ENCODE results near the gene CERKL.
A peak's percentile ranks its signal among the peaks of the same experiment; 100 is the strongest.

Gene CERKL

DNA sequence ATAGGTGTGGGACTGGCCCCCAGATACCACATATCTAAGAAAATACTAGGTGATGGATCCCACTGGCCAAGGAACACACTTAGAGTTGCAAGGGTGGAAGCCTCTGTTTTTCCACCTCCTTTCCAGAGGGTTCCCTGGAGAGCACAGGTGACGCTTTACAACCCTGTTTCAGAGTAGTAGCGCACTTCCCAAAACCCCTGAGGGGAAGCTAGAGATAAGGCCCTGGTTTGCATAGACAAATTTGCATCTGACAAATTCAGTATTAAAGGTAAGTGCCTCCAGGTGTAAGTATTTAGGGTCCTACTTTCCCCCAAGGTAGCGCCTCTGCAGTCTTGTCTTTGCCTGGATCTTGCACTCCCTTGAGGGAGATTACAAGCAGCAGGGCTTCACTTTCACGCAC is 474 bp upstream of the CERKL start:
- Mint-ChIP-seq H3K36me3 (no peaks in the 10 kb centered on the region), H3K27ac (no peak overlapping the region)
- no peak for ATAC-seq

GRCh38 chr2:181655519-181655918 is 1.4 kb downstream of the CERKL start:
- no peak for DNase-seq (ENCODE audit: low spot score in 2 of 2)
- Mint-ChIP-seq H3K9me3 (no peaks in the 10 kb centered on the region), H3K4me3 (no peak overlapping the region), H3K4me1 (peaks cover 5% of the 10 kb centered on the region), H3K27ac (no peak overlapping the region), H3K36me3 (no peaks in the 10 kb centered on the region)
- no peak for ATAC-seq

More for the DNA sequence above, 474 bp upstream of the CERKL start:
- peaks cover 5% of the 10 kb centered on the region for H3K4me1 Mint-ChIP-seq
- no peaks in the 10 kb centered on the region for H3K9me3 Mint-ChIP-seq
- DNase-seq (ENCODE audit: low spot score in 2 of 2), result no peak
- peak overlapping the region; percentile 73 for H3K4me3 Mint-ChIP-seq

- no peaks in the 10 kb centered on the region for H3K4me1 Mint-ChIP-seq
- DNase-seq (ENCODE audit: low spot score in 2 of 2) (no peak), ATAC-seq (no peak)
Measured at GRCh38 chr2:181649436-181649979, 7.4 kb downstream of the CERKL start.

DNA sequence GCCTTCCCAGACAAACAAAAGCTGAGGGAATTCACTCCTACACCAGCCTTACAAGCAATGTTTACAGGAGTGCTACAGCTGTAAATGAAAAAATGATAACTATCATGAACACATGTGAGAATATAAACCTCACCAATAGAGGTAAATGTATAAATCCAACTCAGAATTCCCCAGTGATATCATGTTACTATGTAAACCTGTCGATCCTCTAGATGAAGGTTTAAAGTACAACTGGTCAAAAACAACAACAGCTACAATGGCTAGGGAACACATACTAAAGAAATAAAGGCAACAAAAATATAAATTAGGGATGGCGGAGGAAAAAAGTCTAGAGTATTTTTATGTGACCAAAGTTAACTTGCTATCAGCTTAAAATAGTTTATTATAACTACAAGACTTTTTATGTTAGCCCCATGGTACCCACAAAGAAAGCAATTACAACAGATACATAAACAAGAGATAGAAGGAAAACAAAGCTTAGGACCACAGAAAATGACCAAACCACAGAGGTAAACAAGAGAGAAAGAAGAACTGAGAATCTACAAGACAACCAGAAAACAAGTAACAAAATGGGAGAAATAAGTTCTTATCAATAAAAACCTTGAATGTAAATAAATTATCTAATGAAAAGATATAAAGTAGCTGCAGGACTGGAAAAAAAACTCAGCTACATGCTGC is 8.3 kb downstream of the CERKL start:
- Mint-ChIP-seq H3K4me1 (no peaks in the 10 kb centered on the region), H3K9me3 (no peaks in the 10 kb centered on the region), H3K4me3 (no peak overlapping the region), H3K36me3 (no peaks in the 10 kb centered on the region), H3K27ac (no peak overlapping the region)
- no peak for DNase-seq (ENCODE audit: low spot score in 2 of 2)
- no peak for ATAC-seq

More at GRCh38 chr2:181649436-181649979, 7.4 kb downstream of the CERKL start:
- no peaks in the 10 kb centered on the region for H3K9me3 Mint-ChIP-seq
- H3K4me3 Mint-ChIP-seq, result no peak overlapping the region
- H3K27ac Mint-ChIP-seq, result no peak overlapping the region
- no peaks in the 10 kb centered on the region for H3K36me3 Mint-ChIP-seq

DNA sequence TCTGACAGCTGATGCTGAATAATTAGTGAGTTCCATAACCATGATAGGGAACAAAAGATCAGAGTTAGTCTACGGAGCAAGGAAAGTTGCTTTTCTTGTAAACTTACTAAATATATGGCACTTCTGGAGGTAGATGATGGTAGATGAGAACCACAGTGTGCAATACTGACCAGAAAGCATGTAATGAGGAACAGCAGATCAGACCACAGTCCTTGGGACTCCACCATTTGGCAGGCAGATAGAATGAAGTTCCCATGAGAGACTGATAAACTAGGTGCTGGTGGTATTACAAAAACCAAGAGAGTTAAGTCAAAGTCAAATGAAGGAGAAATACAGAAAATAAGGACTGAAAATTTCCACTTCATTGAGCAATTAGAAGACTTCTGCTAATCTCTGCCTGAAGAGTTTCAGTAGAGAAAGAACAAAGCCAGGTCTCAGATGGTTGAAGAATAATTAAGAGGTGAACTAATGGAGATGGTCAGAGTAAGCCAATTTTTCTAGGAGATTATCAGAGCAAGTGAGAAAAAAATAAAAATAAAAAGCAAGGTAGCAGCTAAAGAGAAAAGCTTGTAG is 10.4 kb downstream of the CERKL start:
- Mint-ChIP-seq H3K9me3 (no peaks in the 10 kb centered on the region), H3K4me3 (no peak overlapping the region), H3K36me3 (no peaks in the 10 kb centered on the region), H3K27ac (no peak overlapping the region), H3K4me1 (no peaks in the 10 kb centered on the region)
- DNase-seq (ENCODE audit: low spot score in 2 of 2), result no peak
- ATAC-seq, result no peak

GRCh38 chr2:181643151-181643550 is 13.8 kb downstream of the CERKL start:
- no peak overlapping the region for H3K4me3 Mint-ChIP-seq
- ATAC-seq (no peak), DNase-seq (ENCODE audit: low spot score in 2 of 2) (no peak)
- no peaks in the 10 kb centered on the region for H3K4me1 Mint-ChIP-seq
- no peak overlapping the region for H3K27ac Mint-ChIP-seq
- no peaks in the 10 kb centered on the region for H3K9me3 Mint-ChIP-seq
- no peaks in the 10 kb centered on the region for H3K36me3 Mint-ChIP-seq

GRCh38 chr2:181642086-181642485 is 14.8 kb downstream of the CERKL start:
- H3K36me3 Mint-ChIP-seq, result no peaks in the 10 kb centered on the region
- ATAC-seq, result no peak
- no peaks in the 10 kb centered on the region for H3K9me3 Mint-ChIP-seq
- no peak overlapping the region for H3K4me3 Mint-ChIP-seq
- no peaks in the 10 kb centered on the region for H3K4me1 Mint-ChIP-seq
- no peak for DNase-seq (ENCODE audit: low spot score in 2 of 2)
- no peak overlapping the region for H3K27ac Mint-ChIP-seq

DNA sequence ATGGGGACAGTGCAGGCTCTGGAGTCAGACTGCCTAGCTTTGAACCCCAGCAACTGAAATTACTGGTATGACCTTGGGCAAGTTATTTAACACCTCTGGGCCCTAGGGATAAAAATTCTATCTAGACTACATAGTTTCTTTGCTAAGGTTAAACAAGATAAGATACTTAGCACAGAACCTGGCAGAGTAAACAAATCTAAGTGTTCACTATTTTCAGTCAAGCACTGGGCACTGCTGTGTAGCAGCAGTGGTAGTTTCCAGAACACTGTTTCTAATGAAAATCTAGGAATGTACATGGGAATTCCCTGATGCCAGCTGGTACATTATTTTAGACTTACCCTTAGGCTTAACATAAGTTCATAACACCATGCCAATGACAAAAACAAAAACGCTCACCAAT is 17.2 kb downstream of the CERKL start:
- DNase-seq (ENCODE audit: low spot score in 2 of 2) (no peak), ATAC-seq (no peak)
- Mint-ChIP-seq H3K9me3 (no peaks in the 10 kb centered on the region), H3K27ac (no peak overlapping the region), H3K4me1 (no peaks in the 10 kb centered on the region), H3K4me3 (no peak overlapping the region), H3K36me3 (no peaks in the 10 kb centered on the region)

DNA sequence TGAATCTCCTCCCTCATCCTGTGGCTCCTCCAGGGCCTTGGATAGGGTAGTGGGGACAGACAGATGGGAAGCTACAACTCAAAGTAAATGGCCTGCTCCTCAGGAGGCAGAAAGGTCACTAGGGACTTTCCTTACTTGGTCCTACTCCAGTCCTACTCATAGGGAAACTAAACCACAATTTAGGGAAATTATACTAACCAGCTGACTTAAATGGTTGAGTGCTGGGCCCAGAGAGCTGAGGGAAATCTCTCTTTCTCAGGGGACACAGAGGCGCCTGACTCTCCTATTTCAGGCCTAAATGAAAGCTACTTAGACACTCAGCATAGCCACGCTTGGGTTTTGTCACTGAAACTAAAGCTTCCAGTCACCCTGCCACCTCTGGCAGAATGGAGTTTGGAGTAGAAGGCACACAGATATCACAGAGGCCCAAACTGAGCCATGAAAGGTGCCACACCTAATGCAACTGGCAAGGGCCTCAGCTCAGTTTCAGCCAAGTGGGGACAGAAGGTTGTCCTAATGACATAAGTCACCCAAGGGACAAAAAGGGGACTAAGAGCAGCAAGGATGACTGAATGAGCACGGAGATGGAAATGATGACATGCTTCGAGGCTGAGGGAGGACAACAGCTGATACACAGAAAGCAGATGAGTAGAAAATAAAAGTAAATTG is 24.0 kb downstream of the CERKL start:
- H3K4me3 Mint-ChIP-seq, result no peak overlapping the region
- no peaks in the 10 kb centered on the region for H3K4me1 Mint-ChIP-seq
- DNase-seq (ENCODE audit: low spot score in 2 of 2), result no peak
- no peaks in the 10 kb centered on the region for H3K9me3 Mint-ChIP-seq
- no peaks in the 10 kb centered on the region for H3K36me3 Mint-ChIP-seq
- H3K27ac Mint-ChIP-seq, result no peak overlapping the region
- ATAC-seq, result no peak

- Mint-ChIP-seq H3K36me3 (no peaks in the 10 kb centered on the region), H3K9me3 (no peaks in the 10 kb centered on the region), H3K4me3 (no peak overlapping the region), H3K4me1 (no peaks in the 10 kb centered on the region), H3K27ac (no peak overlapping the region)
- ATAC-seq (no peak), DNase-seq (ENCODE audit: low spot score in 2 of 2) (no peak)
Measured at GRCh38 chr2:181628590-181629585, 28.0 kb downstream of the CERKL start.

DNA sequence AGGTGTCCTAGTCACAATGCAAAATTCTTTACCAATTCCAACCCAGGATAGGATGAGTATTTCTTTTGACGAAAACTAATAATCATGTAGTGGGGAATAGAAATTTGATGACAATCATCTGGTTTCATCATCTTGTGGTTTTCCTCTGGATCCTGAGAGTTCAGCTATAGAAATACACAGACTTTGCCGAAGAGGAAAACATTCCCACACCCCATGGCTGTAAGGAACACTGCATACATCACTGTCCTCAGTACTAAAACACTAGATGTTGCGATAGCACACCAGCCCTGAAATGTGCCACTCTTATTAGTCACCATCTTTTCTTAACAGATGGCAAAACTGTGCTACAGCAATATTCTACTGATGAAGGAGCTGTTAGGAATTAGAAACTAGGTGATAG is 29.4 kb downstream of the CERKL start:
- Mint-ChIP-seq H3K4me3 (no peak overlapping the region), H3K27ac (no peak overlapping the region), H3K4me1 (no peaks in the 10 kb centered on the region), H3K36me3 (no peaks in the 10 kb centered on the region), H3K9me3 (no peaks in the 10 kb centered on the region)
- DNase-seq (ENCODE audit: low spot score in 2 of 2), result no peak
- no peak for ATAC-seq

DNA sequence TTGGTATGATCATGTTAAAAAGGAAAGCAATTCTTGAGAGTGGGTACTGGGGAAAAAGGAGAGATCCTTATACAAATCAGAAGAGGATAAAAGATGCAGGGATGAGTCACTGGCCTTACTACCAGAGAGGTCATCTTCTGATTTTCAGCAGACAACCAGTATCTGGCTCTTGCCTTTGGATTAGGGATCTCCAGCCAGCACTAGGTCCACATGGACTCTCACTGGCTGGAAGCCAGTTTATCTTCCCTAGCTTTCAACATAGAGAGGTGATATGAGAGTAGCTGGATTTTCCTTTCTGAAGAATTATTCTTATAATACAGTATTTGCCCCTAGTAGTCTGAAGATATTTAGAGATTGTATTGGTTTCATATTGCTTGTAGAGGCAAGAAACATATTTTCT is 30.2 kb downstream of the CERKL start:
- Mint-ChIP-seq H3K36me3 (no peaks in the 10 kb centered on the region), H3K4me1 (no peaks in the 10 kb centered on the region), H3K9me3 (no peaks in the 10 kb centered on the region), H3K4me3 (no peak overlapping the region), H3K27ac (no peak overlapping the region)
- ATAC-seq (no peak), DNase-seq (ENCODE audit: low spot score in 2 of 2) (no peak)

GRCh38 chr2:181623159-181623558 is 33.7 kb downstream of the CERKL start:
- H3K27ac Mint-ChIP-seq, result no peak overlapping the region

DNA sequence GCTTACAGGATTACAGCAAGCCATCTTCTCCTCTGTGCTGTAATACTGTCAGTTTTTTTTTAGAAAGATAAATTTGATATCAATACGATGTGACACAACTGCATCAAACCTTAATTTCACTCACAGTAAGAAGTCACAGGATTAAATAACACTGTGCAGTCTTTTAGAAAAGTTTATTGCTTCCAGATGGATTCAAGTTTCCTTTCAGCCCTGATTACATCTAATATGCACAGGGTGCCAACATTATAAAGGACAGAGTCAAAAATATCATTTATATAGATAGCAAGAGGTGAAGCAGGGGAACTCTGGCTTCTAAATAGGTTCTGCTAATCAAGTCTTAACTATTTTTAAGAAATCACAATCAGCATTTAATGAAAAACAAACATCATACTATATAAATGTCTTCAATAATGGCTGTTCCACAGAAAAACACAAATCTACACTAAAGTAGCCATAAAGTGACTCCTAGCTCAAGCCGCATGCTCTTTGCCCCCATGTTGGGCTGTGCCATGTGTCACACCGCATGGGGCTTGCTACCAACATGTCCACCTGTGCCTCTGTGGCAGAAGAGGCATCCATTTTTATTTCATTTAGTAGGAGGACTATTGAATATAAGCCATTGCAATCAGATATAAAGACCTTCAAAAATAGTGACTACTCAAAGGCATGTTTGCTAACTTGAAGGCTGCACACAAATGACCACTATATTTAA is 35.0 kb downstream of the CERKL start:
- Mint-ChIP-seq H3K36me3 (no peaks in the 10 kb centered on the region), H3K4me1 (no peaks in the 10 kb centered on the region), H3K9me3 (no peaks in the 10 kb centered on the region), H3K27ac (no peak overlapping the region), H3K4me3 (no peak overlapping the region)
- DNase-seq (ENCODE audit: low spot score in 2 of 2) (no peak), ATAC-seq (no peak)

More at GRCh38 chr2:181623159-181623558, 33.7 kb downstream of the CERKL start:
- no peaks in the 10 kb centered on the region for H3K4me1 Mint-ChIP-seq
- H3K36me3 Mint-ChIP-seq, result no peaks in the 10 kb centered on the region
- no peak for DNase-seq (ENCODE audit: low spot score in 2 of 2)
- no peak overlapping the region for H3K4me3 Mint-ChIP-seq
- no peaks in the 10 kb centered on the region for H3K9me3 Mint-ChIP-seq
- ATAC-seq, result no peak

All from stimulated activated effector memory CD8-positive, alpha-beta T cell treated with anti-CD3 and anti-CD28 coated beads, Interleukin-12 subunit alpha, Interleukin-12 subunit beta, amount 100 ng/mL, for 72 hours (primary cell).